SIG-M5 treated with dmso at 0.1 percent for 504 hours (cell line): ENCODE measurements around the gene CFAP99.

Experiments used
- DNase-seq: peaks from one replicate; lab custom pipeline; 2025; ENCODE audit not compliant: unreplicated experiment; lab: John Stamatoyannopoulos, UW

Gene CFAP99

GRCh38 chr4:2445130-2445529, 26.4 kb downstream of the CFAP99 start:
- no peak for DNase-seq

DNA sequence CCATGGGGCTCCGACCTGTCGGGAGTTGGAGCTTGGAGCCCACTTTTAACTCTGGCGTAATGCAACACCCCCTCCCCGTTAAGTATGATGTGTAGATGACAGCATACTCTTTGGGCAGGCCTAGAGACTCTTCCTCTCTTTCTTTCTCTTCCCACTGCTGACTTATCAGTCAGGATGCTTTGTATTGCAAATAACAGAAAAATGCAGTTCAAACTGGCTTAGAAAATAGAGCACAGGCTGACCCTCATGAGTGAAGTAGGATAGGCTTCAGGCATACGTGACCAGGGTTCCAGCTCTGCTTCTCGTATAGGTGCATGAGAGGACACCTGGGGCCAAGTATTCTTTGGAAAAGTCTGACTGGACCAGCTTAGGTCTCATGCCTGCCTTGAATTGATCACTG, 26.8 kb downstream of the CFAP99 start:
- no peak for DNase-seq

GRCh38 chr4:2446656-2447564, 28.2 kb downstream of the CFAP99 start:
- DNase-seq, result no peak

DNA sequence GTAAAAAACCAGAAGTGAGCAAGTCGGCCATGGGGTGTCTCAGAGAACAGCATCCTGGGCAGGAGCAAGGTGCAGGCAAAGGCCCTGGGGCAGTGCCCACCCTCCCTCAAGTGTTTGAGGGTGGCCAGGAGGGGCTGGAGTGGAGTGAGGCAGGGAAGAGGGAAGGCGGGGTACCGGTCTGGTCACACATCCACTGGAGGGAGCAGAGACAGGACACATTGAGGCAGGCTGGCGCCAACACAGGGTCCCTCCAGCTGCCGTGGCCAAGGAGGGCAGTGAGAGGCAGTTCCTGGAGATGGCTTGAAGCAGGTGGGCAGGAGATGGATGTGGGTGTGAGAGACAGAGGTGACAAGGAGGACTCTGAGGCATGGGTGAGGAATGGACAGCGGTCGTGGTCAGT, 29.8 kb downstream of the CFAP99 start:
- DNase-seq, result no peak

DNA sequence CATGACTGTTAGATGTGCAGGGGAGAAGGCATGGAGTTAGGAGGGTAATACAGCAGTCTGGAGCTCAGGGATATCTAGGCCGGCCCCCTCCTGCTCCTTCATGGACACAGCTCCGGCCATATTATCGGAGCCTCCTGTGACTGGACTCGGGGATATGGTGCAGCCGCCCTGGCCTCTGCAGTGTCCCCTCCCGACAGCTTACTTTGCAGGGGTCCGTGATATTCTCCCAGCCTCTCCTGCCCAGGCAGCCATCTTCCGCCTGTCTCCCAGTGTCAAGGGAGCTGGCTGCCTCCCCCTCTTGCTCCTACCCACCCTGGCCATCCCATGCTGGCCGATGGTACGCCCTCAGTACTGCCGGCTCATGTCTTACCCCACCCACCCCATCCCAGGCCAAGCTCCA, 30.3 kb downstream of the CFAP99 start:
- DNase-seq, result no peak

DNA sequence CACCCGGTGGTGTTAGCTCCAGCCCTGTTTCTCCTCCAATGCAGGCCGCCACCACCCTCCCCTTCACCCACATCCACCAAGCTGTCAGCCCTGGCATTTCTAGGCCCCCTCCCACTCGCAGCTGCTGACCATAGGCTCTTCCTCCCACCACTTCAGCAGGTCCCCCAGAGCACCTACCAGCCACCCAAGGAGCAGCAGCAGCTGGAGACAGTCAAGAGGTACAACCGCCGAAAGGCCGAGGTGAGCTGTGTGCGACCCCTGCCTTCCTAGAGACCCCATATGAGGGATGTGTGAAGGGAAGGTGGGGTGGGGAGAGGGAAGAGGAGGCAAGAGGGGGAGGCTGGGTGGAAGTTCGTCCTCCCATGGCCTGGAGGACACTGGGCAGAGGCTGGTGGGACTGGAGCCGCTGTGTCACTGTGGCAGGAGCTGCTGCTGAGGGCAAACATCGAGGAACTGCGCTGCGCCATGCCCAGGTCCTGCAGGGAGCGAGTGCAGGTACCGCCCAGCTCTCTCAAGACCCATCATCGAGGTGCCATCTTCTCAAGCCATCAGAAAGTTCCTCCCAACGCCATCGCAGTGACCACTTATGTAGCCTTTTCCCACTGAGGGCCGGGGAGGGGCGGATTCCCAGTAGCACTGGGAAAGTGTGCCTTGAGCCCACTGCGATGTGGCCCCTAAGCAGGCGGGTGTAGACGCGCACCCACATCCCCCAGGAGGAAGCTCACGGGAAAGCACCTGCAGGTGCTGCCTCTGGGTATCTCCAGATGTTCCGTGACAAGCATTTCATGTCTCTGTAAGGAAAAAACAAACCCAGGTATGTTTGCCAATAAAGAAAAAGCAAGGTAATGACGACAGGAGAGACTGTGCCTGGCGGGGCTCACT, 31.0 kb downstream of the CFAP99 start:
- DNase-seq, result no peak

DNA sequence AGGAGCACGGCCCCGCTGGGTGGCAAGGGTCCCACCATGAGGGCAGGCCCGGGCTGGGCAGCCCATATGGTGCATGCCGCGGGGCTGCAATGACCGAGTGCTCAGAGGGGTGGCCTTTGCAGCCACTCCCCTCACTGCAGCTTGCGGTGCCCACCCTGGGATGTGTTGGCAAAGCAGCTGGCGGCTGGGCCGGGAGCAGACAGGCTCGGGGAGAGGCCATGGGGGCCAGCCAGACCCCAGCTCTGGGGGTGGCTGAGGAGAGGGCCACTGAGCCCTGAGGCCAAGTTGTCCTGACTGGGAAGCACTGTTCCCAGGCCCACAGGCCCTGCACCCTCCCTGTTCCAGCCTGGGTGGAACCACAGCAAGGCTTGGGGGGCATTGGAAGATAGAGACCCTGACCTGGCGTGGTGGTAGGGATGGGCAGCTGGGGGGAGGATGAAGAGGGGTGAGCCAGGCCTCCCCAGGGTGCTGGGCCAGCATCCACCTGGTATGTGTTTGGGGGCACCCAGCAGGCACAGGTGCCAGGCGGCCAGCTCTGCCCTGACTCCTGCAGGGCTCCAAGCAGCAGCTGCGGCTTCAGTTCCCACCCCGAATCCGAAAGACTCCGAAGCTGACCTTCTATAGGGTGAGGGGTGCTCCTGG, 31.8 kb downstream of the CFAP99 start:
- DNase-seq, result no peak

- no peak for DNase-seq
These were observed 32.3 kb downstream of the CFAP99 start for GRCh38 chr4:2451036-2451520.

GRCh38 chr4:2451821-2452785, 33.3 kb downstream of the CFAP99 start:
- DNase-seq, result no peak

DNA sequence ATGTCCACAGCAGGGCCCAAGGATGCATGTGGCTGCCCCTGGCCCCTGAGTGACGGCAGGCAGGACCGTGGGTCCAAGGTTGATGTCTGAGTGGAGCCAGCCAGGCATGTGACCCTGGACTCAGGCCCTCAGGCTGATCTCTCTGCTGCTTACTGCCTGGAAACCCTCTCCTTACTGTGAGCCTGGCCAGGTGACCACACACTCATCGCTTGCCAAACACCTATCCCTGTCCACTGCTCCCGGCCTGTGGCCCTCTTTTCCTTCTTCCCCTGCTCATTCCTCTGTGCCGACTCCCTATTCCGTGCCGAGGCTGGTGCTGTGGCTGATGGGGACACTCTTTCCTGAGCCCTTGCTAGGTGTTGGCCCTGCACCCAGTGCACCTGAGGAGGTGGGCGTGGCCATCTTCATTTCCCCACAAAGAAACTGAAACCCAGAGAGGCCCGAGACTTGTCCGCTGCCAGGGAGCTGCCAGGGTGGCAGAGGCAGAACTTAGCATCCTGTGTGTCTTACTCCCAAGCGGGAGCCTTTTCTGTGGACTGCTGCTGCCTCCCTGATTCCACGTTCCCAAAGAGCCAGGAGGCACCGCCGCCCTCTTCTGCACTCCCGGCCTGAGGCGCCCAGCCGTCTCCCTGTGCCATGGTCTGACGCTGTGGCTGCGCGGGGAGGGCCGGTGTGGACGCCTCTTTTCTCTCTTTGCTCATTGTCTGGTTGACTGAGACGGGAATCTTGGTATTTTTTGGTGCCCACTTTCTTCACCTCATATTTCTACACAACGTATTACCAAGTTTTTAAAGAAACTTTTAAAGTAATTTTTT, 38.9 kb downstream of the CFAP99 start:
- no peak for DNase-seq

DNA sequence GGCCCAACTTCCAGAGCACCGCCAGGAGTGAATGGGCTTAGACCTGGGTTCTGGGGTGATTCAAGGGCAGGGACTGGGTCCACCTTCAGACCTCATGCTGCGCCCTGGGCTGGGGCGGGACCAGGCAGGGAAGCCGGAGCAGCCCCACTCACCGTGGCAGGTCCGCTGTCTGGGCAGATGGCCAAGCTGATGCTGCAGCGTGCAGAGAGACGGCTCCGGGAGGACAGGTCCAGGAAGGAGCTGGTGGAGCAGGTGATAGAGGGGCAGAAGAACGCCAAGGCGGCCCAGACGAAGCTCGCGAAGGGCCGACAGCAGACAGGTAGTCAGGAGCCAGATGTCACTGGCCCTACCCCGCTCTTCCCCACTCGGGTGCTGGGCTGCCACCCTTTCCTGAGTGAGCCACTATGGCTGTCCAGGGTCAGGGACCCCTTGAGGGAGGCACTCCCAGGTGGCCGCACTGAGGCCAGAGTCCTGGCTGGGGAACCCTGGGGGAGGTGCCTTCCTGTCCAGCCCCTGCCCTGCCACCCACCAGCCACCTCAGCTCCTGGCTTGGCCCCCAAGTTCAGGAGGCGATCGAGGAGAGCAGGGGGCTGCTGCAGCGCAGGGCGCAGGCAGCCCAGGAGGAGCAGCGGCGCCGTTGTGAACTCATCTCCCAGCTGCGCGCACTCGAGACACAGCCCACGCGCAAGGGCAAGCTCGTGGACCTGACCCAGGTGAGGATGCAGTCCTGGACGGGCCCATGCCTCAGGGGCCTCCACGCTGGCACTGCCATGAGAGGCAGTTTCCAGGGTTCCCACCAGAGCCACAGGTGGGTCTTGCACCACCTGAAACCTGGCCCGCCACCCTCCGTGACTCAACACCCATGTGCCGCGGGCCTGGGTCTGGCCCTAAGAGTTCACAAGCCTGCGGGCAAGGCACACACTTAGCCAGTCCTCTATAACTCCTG, 40.1 kb downstream of the CFAP99 start:
- no peak for DNase-seq

DNA sequence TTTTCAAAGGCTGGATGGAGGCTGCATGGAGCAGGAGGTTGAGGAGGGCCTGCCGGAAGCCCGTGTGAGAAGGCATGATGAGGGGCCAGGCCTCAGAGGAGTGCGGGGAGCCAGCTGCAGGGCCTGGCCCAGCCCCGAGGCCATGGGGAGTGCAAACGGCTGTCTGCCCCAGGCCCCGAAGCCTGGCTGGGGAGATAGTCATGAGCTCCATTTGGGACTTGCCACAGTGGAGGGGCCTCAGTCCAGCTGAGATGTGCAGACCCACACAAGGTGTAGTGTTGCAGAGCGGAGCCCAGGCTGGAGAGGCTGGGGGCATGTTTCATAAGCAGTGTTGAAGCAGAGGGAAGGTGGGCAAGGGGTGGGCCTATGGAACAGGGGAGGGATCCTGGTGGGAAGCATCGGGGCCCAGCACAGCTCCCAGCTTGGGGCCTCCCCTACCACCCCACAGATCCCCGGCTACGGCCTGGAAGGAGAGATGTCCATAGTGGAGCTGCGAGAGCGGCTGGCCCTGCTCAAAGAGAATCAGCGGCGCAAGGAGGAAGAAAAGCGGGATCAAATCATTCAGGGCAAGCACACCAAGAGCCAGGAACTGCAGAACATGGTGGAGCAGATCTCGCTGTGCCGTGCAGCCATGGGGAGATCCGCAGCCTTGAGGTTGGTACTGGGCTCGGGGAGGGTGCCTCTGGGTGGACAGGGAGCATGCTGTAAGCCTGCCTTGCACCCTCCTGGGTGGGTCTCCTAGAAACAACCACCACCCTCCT, 41.0 kb downstream of the CFAP99 start:
- no peak for DNase-seq

GRCh38 chr4:2461246-2461960, 42.6 kb downstream of the CFAP99 start:
- no peak for DNase-seq

- peak; percentile 12 for DNase-seq
These were observed 43.6 kb downstream of the CFAP99 start for GRCh38 chr4:2462218-2462991.

- DNase-seq, result no peak
These were observed 44.4 kb downstream of the CFAP99 start for GRCh38 chr4:2462992-2463762.
